HepG2 (cell line): ENCODE results near the gene POM121. TPM values are rescaled to one million over a fixed set of nuclear protein-coding genes. Genes with fewer than 3 reads are reported as not detected.
A peak's percentile ranks its signal among the peaks of the same experiment; 100 is the strongest.
"Not testable (repeated sequence)": the region's sequence is repeated elsewhere in the genome, so short reads cannot be mapped to it uniquely, and the experiment has no call there.

ENCODE experiments used
- ATAC-seq: fragments of 200-7000 bp; cut with Tn5 transposase; 3 replicates; pipeline ENCODE4 v1.9.1; 2020; ENCODE audit warnings: mild to moderate bottlenecking, moderate library complexity
- BruUV-seq: library from RNA; stranded (reverse); fragments of 400-500 nt; replicated peaks from 2 replicates; lab custom pipeline; 2021; lab: Mats Ljungman, UMichigan
- CTCF ChIA-PET: fragments of 300-600 bp; formaldehyde crosslinking; extraction: SDS; loops from one replicate; lab custom pipeline; 2021; ENCODE audit warnings: low total read pairs, inconsistent platforms, low intra/inter-chr PET ratio; lab: Yijun Ruan, JAX
- POLR2A ChIA-PET: fragments of 350-600 bp; sonication (Branson Sonifier 250); formaldehyde crosslinking; loops from one replicate; lab custom pipeline; 2020; ENCODE audit warnings: antibody characterized with exemption, inconsistent platforms; lab: Yijun Ruan, JAX
- DNase-seq: peaks from one replicate; pipeline ENCODE4 v3.0.0-alpha.2; 2015; ENCODE audit warnings: low spot score
- FAIRE-seq: peaks from 3 replicates; lab custom pipeline; 2011; peaks lifted over from hg19 to GRCh38; lab: Jason Lieb, UNC
- H2AFZ ChIP-seq: one replicate; pipeline ENCODE4 v1.6.1; 2011; ENCODE audit warnings: low read length, inconsistent platforms
- H3K27ac ChIP-seq: fragments of 300-600 bp; 3 replicates; pipeline ENCODE4 v1.8.0; 2011; ENCODE audit warnings: mixed run types, mild to moderate bottlenecking, mixed read lengths, low read length, inconsistent platforms; ENCODE audit not compliant: insufficient read depth; ENCODE audit errors: extremely low read length
- H3K27me3 ChIP-seq, 2 experiments: fragments of 200-600 bp in 1 of 2; 2 replicates in 1 of 2; 3 replicates in 1 of 2; pipeline versions ENCODE4 v1.6.0 to v1.8.0; 2011; ENCODE audit warnings: low read length in 2 of 2, mild to moderate bottlenecking in 2 of 2, moderate library complexity in 2 of 2, inconsistent platforms in 1 of 2; ENCODE audit not compliant: insufficient read depth in 2 of 2, control insufficient read depth in 1 of 2
- H3K36me3 ChIP-seq, 2 experiments: fragments of 200-600 bp in 1 of 2; replicated peaks in 1 of 2; 2 replicates in 1 of 2; 3 replicates in 1 of 2; pipeline versions ENCODE4 v1.5.1 to v1.8.0; 2011; ENCODE audit warnings: low read length in 2 of 2, inconsistent platforms in 1 of 2; ENCODE audit not compliant: insufficient read depth in 2 of 2, control insufficient read depth in 1 of 2
- H3K4me1 ChIP-seq: 2 replicates; pipeline ENCODE4 v1.5.1; 2012; ENCODE audit warnings: low read length, inconsistent platforms; ENCODE audit not compliant: insufficient read depth
- H3K4me2 ChIP-seq: 2 replicates; pipeline ENCODE4 v1.6.0; 2011; ENCODE audit warnings: low read depth, low read length, inconsistent platforms
- H3K4me3 ChIP-seq, 3 experiments: fragments of 200-600 bp in 1 of 3; sonication (generic), shearing (Covaris generic) in 1 of 3; replicated peaks in 1 of 3; 2 replicates each; pipeline ENCODE4 v1.5.1; 2011 to 2016; ENCODE audit warnings: low read length in 3 of 3, inconsistent platforms in 2 of 3, low read depth in 2 of 3, mild to moderate bottlenecking in 2 of 3, control low read depth in 1 of 3, mixed read lengths in 1 of 3; ENCODE audit not compliant: insufficient read depth in 1 of 3
- H3K79me2 ChIP-seq: one replicate; pipeline ENCODE4 v1.6.1; 2011; ENCODE audit warnings: low read length, inconsistent platforms; ENCODE audit not compliant: insufficient read depth
- H3K9ac ChIP-seq: 2 replicates; pipeline ENCODE4 v1.6.0; 2011; ENCODE audit warnings: mild to moderate bottlenecking, low read depth, low read length, inconsistent platforms; ENCODE audit not compliant: insufficient read depth
- H3K9me3 ChIP-seq: 2 replicates; pipeline ENCODE4 v1.5.1; 2012; ENCODE audit warnings: mild to moderate bottlenecking, low read length
- H4K20me1 ChIP-seq: 2 replicates; pipeline ENCODE4 v1.6.0; 2011; ENCODE audit warnings: inconsistent platforms, mild to moderate bottlenecking, low read length, moderate library complexity; ENCODE audit not compliant: insufficient read depth
- ELF1 ChIP-seq: sonication (generic); formaldehyde crosslinking; IDR thresholded peaks from 2 replicates; pipeline ENCODE4 v1.4.0; 2020; ENCODE audit warnings: missing genetic modification reagents
- MNT ChIP-seq: fragments of 450-650 bp; IDR thresholded peaks from 2 replicates; pipeline ENCODE4 v1.6.1; 2016
- WGBS: methylation state at CpG from one replicate; pipeline ENCODE4 v1.1.6; 2017; ENCODE audit warnings: low lambda C conversion rate; 5-methylcytosine and 5-hydroxymethylcytosine counted together
- in situ Hi-C: cut with HindIII; loops from 2 replicates; pipeline ENCODE4 v1.10.0; 2017; ENCODE audit warnings: low pct_unique_long_range_greater_than_20kb; ENCODE audit not compliant: extremely low pct_ligation_motif_present
- intact Hi-C: fragments of 100-400 bp; cut with micrococcal nuclease; formaldehyde crosslinking; loops from one replicate; pipeline ENCODE4 v1.10.0; 2022; ENCODE audit not compliant: unreplicated experiment
- polyA plus RNA-seq, 8 experiments: library from polyadenylated mRNA; depleted of rRNA in 3 of 8; stranded (reverse) in 7 of 8; unstranded in 1 of 8; fragments of >200 nt; fragmentation: Illumina TruSeq in 4 of 8; extraction: Trizol in 4 of 8; gene quantifications; 2 replicates each; pipeline versions ENCODE4 v1.2.1 to v1.2.3, GENCODE V29; 2011 to 2016; ENCODE audit warnings: low read depth in 4 of 8, missing spikeins in 1 of 8, mixed read lengths in 1 of 8; ENCODE audit not compliant: insufficient read depth in 1 of 8
- total RNA-seq, 5 experiments: library from RNA; depleted of rRNA; stranded (reverse); fragments of >200 nt; fragmentation: Illumina TruSeq; extraction: Trizol; gene quantifications; 2 replicates each; pipeline ENCODE4 v1.2.3, GENCODE V29; 2016; ENCODE audit warnings: low read depth in 1 of 5

The POM121 gene
- total and polyA plus RNA-seq, 2 of the 13 experiments (the other 11 are each of a cell fraction or from before 2014, with no cell fraction given), result 8.4 to 10.3 TPM

- peak; percentile 35; the same call in 1 of the 2 replicates for TF ChIP-seq MNT
- 0 out of 2 replicates have a peak, but pooled peaks have one; percentile 40 for TF ChIP-seq ELF1 (CRISPR knock-in tag)
Observed at GRCh38 chr7:72879737-72880215, 45.1 kb upstream of the POM121 start (continued).

- H3K36me3 ChIP-seq, result peaks cover 10 to 27% of the 10 kb centered on the region in 2 experiments; a peak in 4 of 5 replicates
- intact Hi-C loops, H3K4me3 ChIP-seq: not testable (repeated sequence)
Observed at GRCh38 chr7:72891750-72892149, 33.1 kb upstream of the POM121 start.

GRCh38 chr7:72904740-72905139, 20.2 kb upstream of the POM121 start:
- H4K20me1 ChIP-seq, intact Hi-C loops, BruUV-seq, ATAC-seq, H3K4me2 ChIP-seq, H3K27ac ChIP-seq, H3K4me1 ChIP-seq, H3K9me3 ChIP-seq, in situ Hi-C loops, CTCF ChIA-PET, H3K4me3 ChIP-seq, FAIRE-seq, POLR2A ChIA-PET, H3K27me3 ChIP-seq, H2AFZ ChIP-seq, DNase-seq, H3K9ac ChIP-seq: not testable (repeated sequence)
- WGBS, result 100% methylated on average over 6 of the region's 6 CpGs
- H3K36me3 ChIP-seq, result peaks cover 12 to 40% of the 10 kb centered on the region in 2 experiments; a peak in 4 of 5 replicates
- H3K79me2 ChIP-seq, result peaks cover 43% of the 10 kb centered on the region

More at GRCh38 chr7:72891750-72892149, 33.1 kb upstream of the POM121 start:
- POLR2A ChIA-PET, H3K9me3 ChIP-seq, H3K79me2 ChIP-seq, H3K4me2 ChIP-seq, DNase-seq, in situ Hi-C loops, H3K9ac ChIP-seq, BruUV-seq, ATAC-seq, CTCF ChIA-PET, H3K27me3 ChIP-seq, H2AFZ ChIP-seq, H3K27ac ChIP-seq, FAIRE-seq, H4K20me1 ChIP-seq, H3K4me1 ChIP-seq: not testable (repeated sequence)
- WGBS, result 93% methylated on average over 4 of the region's 4 CpGs

GRCh38 chr7:72908422-72908821, 16.5 kb upstream of the POM121 start:
- POLR2A ChIA-PET, H2AFZ ChIP-seq, ATAC-seq, intact Hi-C loops, H3K27ac ChIP-seq, H3K4me2 ChIP-seq, DNase-seq, H3K9me3 ChIP-seq, H3K4me3 ChIP-seq, in situ Hi-C loops, H3K9ac ChIP-seq, H3K27me3 ChIP-seq, H4K20me1 ChIP-seq, BruUV-seq, CTCF ChIA-PET, FAIRE-seq, H3K4me1 ChIP-seq: not testable (repeated sequence)
- 97% methylated on average over 10 of the region's 10 CpGs for WGBS
- H3K36me3 ChIP-seq, result peaks cover 8 to 34% of the 10 kb centered on the region in 2 experiments; a peak in 4 of 5 replicates
- H3K79me2 ChIP-seq, result peaks cover 40% of the 10 kb centered on the region
